Measurements from ENCODE around the gene PLEKHG4B.

DNA sequence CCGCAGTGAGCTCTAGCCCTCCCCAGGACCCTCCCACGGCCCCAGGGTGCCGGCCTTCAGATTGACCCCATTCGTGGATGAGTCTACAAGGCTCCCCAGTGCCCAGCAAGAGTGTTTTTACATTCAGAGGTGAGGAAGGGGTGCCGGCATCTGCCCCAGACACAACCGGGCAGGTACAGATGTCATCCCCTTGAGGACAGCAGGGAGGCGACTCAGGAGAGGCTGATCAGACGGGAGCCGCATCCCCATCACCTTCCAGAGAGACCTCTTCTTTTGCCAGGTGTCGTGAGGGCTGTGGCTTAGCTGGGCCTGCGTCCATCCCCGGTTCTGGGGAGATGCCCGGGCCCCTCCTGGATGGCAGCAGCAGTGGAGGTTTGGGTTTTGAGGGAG is 95.1 kb downstream of the PLEKHG4B start:
- TF ChIP-seq POLR2A (IDR thresholded peaks at IDR 0.05; ENCODE audit: low read length) (no peak), GATA1 (IDR thresholded peaks at IDR 0.05; ENCODE audit: low read depth, low read length) (no peak)
